ENCODE measurements around the gene HNF1B. TPM values are rescaled to one million over a fixed set of nuclear protein-coding genes. Genes with fewer than 3 reads are reported as not detected.

HNF1B gene
- total RNA-seq, 1 experiment from 2014 or later = not detected

DNA sequence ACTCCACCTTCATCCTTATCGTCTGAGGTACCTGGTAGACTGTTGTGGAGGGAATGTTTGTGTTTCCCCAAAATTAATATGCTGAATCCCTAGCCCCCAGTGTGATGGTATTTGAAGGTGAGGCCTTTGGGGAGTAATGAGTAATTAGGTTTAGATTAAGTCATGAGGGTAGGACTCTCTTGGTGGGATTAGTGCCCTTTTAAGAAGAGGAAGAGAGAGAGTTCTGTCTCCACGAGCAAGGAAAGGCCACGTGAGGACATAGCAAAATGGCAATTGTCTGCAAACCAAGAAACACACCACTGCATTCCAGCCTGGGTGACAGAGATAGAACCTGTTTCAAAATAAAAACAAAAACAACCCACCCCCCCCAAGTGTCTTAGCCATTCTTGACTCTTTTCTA is 80.6 kb downstream of the HNF1B start:
- Histone ChIP-seq H3K9me2 (ENCODE audit: insufficient read depth) (no peaks in the 10 kb centered on the region), H2AFZ (no peak overlapping the region), H3K36me3 (ENCODE audit: low read depth) (no peaks in the 10 kb centered on the region), H3K27ac (no peak overlapping the region), H3K79me2 (ENCODE audit: low read depth) (no peaks in the 10 kb centered on the region), H3K4me1 (replicated peaks; ENCODE audit: insufficient read depth) (no peaks in the 10 kb centered on the region), H3K9me3 (ENCODE audit: insufficient read depth, low read depth) (no peaks in the 10 kb centered on the region), H3K4me3 (no peak overlapping the region), H3K27me3 (ENCODE audit: insufficient read depth, low read depth) (no peaks in the 10 kb centered on the region), H3F3A (ENCODE audit: insufficient read depth, low read depth) (no peaks in the 10 kb centered on the region), H4K20me1 (ENCODE audit: insufficient read depth) (no peaks in the 10 kb centered on the region), H3K4me2 (no peak overlapping the region)
- ChIA-PET POLR2A (ENCODE audit: unreplicated experiment) (no interaction called here), CTCF (no interaction called here)
- no TSS peak for BruUV-seq (replicated peaks)
- TF ChIP-seq CTCF (conservative IDR thresholded peaks at IDR 0.05) = no peak
- intact Hi-C loops (cut with micrococcal nuclease; ENCODE audit: unreplicated experiment) = no loop called here
- DNase-seq = no peak

DNA sequence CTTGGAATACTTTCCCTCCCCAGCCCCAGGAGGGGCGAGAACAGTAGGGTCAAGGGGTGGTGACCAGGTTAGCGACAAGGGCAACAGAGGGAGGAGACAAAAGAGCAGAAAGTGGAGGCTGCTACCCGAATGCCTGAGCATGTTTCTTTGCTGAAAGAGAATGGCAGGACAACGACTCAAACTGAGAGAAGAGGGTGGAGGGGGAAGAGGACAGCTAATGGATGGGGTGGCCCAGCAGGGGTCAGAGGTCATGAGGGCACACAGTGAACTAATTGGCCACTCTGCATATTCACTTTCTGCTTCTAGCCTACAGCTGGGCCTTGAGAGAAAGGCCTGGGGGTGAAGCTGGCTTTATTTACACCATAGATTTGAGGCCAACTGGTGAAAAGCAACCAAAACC is 82.5 kb downstream of the HNF1B start:
- POLR2A ChIA-PET (ENCODE audit: unreplicated experiment) = no interaction called here
- Histone ChIP-seq H2AFZ (no peak overlapping the region), H3K4me2 (no peak overlapping the region)

DNA sequence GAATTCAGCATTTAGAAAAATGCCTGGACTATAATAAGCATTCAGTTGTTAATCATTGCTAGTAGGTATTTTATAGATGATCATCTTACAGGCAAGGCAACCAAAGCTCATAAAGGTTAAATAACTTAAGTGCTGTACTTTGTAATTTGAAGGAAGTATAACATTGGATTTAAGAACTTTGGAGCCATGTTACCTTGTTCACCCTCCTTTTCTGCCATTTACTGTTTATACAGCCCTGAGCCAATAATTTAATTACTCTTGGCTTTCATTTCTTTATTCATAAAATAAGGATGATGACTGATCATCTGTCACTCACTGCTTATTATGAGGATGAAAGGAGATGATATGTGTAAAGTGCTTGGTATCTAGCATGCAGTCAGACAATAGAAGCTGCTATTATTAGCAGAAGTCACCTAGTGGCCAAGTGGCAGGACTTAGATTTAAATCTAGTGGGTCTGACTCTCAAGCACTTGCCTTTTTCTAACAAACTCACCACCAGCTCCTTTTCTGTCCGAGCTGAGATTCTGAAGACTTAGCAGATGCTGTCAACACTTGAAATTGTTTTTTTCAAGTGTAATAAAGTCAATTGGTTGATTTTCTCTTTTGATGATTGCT is 83.4 kb downstream of the HNF1B start:
- H3K4me3 ChIP-seq = no peak overlapping the region
- no peak for TF ChIP-seq CTCF (conservative IDR thresholded peaks at IDR 0.05)
- TF ChIP-seq EZH2 (IDR thresholded peaks at IDR 0.05; ENCODE audit: low read depth) = no peak
- H3K27ac ChIP-seq = no peak overlapping the region
- H3K27me3 ChIP-seq (ENCODE audit: insufficient read depth, low read depth) = no peaks in the 10 kb centered on the region
- CTCF ChIA-PET = no interaction called here
- H3K79me2 ChIP-seq (ENCODE audit: low read depth) = no peaks in the 10 kb centered on the region
- H3K4me1 ChIP-seq (replicated peaks; ENCODE audit: insufficient read depth) = no peaks in the 10 kb centered on the region
- H4K20me1 ChIP-seq (ENCODE audit: insufficient read depth) = no peaks in the 10 kb centered on the region
- no peaks in the 10 kb centered on the region for H3K36me3 ChIP-seq (ENCODE audit: low read depth)
- no peaks in the 10 kb centered on the region for H3K9me3 ChIP-seq (ENCODE audit: insufficient read depth, low read depth)
- BruUV-seq (replicated peaks) = no TSS peak
- no peak for DNase-seq
- no peaks in the 10 kb centered on the region for H3F3A ChIP-seq (ENCODE audit: insufficient read depth, low read depth)
- H3K4me2 ChIP-seq = no peak overlapping the region
- intact Hi-C loops (cut with micrococcal nuclease; ENCODE audit: unreplicated experiment) = no loop called here
- no peaks in the 10 kb centered on the region for H3K9me2 ChIP-seq (ENCODE audit: insufficient read depth)
- POLR2A ChIA-PET (ENCODE audit: unreplicated experiment) = no interaction called here
- no peak overlapping the region for H2AFZ ChIP-seq

More for the DNA sequence above, 82.5 kb downstream of the HNF1B start:
- H3F3A ChIP-seq (ENCODE audit: insufficient read depth, low read depth) = no peaks in the 10 kb centered on the region
- no peaks in the 10 kb centered on the region for H3K9me3 ChIP-seq (ENCODE audit: insufficient read depth, low read depth)
- no peak overlapping the region for H3K27ac ChIP-seq
- no peaks in the 10 kb centered on the region for H3K27me3 ChIP-seq (ENCODE audit: insufficient read depth, low read depth)
- BruUV-seq (replicated peaks) = no TSS peak
- H3K79me2 ChIP-seq (ENCODE audit: low read depth) = no peaks in the 10 kb centered on the region
- H3K36me3 ChIP-seq (ENCODE audit: low read depth) = no peaks in the 10 kb centered on the region
- CTCF ChIA-PET = no interaction called here
- DNase-seq = no peak
- H4K20me1 ChIP-seq (ENCODE audit: insufficient read depth) = no peaks in the 10 kb centered on the region
- no peaks in the 10 kb centered on the region for H3K4me1 ChIP-seq (replicated peaks; ENCODE audit: insufficient read depth)
- H3K9me2 ChIP-seq (ENCODE audit: insufficient read depth) = no peaks in the 10 kb centered on the region
- TF ChIP-seq EZH2 (IDR thresholded peaks at IDR 0.05; ENCODE audit: low read depth) = no peak
- TF ChIP-seq CTCF (conservative IDR thresholded peaks at IDR 0.05) = no peak
- intact Hi-C loops (cut with micrococcal nuclease; ENCODE audit: unreplicated experiment) = no loop called here
- no peak overlapping the region for H3K4me3 ChIP-seq
